SU-DHL-6 (cell line): ENCODE results near the gene INSR.

ENCODE experiments used
- H2AFZ ChIP-seq: fragments of 200-600 bp; sonication (generic); 2 replicates; pipeline ENCODE4 v1.6.1; 2014; ENCODE audit warnings: low read depth, mild to moderate bottlenecking, moderate library complexity, mixed read lengths, antibody characterized with exemption, low read length; ENCODE audit not compliant: severe bottlenecking
- H3F3A ChIP-seq: fragments of 200-600 bp; shearing (Covaris generic); 2 replicates; pipeline ENCODE4 v1.6.0; 2016; ENCODE audit warnings: antibody characterized with exemption, mild to moderate bottlenecking; ENCODE audit not compliant: insufficient read depth
- H3K27ac ChIP-seq: fragments of 200-600 bp; sonication (generic); 2 replicates; pipeline ENCODE4 v1.5.1; 2016; ENCODE audit warnings: low read depth, mild to moderate bottlenecking, low read length, moderate library complexity, mixed read lengths
- H3K27me3 ChIP-seq: fragments of 200-600 bp; sonication (generic), shearing (Covaris generic); 2 replicates; pipeline ENCODE4 v1.6.0; 2014; ENCODE audit warnings: mild to moderate bottlenecking, low read length
- H3K36me3 ChIP-seq: fragments of 200-600 bp; sonication (generic); 2 replicates; pipeline ENCODE4 v1.6.1; 2014; ENCODE audit warnings: mild to moderate bottlenecking, low read length, mixed read lengths
- H3K4me2 ChIP-seq: fragments of 300-600, 200-600 bp; shearing (Covaris generic), sonication (generic); 2 replicates; pipeline ENCODE4 v1.6.0; 2014; ENCODE audit warnings: low read length, low read depth, mild to moderate bottlenecking; ENCODE audit not compliant: poor library complexity, severe bottlenecking
- H3K4me3 ChIP-seq: fragments of 200-600 bp; sonication (generic); 2 replicates; pipeline ENCODE4 v1.5.1; 2014; ENCODE audit warnings: antibody characterized with exemption, low read length, mild to moderate bottlenecking, mixed read lengths; ENCODE audit not compliant: insufficient read depth, poor library complexity, severe bottlenecking
- H3K79me2 ChIP-seq: fragments of 200-600 bp; sonication (generic); 2 replicates; pipeline ENCODE4 v1.6.1; 2014; ENCODE audit warnings: mild to moderate bottlenecking, low read length, moderate library complexity; ENCODE audit not compliant: insufficient read depth
- H3K9ac ChIP-seq: fragments of 200-600 bp; sonication (generic); 2 replicates; pipeline ENCODE4 v1.7.0; 2014; ENCODE audit warnings: mild to moderate bottlenecking, low read length
- H3K9me2 ChIP-seq: fragments of 200-600 bp; sonication (generic); replicated peaks from 2 replicates; pipeline ENCODE4 v1.6.1; 2014; ENCODE audit warnings: low read length; ENCODE audit not compliant: insufficient read depth
- H3K9me3 ChIP-seq: fragments of 200-600 bp; sonication (generic); 2 replicates; pipeline ENCODE4 v1.6.1; 2014; ENCODE audit warnings: low read length, mixed read lengths; ENCODE audit not compliant: insufficient read depth
- H4K20me1 ChIP-seq: fragments of 200-600 bp; sonication (generic); 2 replicates; pipeline ENCODE4 v1.6.1; 2014; ENCODE audit warnings: low read depth, mild to moderate bottlenecking, antibody characterized with exemption, low read length, moderate library complexity, mixed read lengths
- CTCF ChIP-seq: fragments of 200-600 bp; sonication (generic); IDR thresholded peaks from one replicate; pipeline ENCODE4 v1.5.1; 2017; ENCODE audit warnings: antibody characterized with exemption, mild to moderate bottlenecking, low read length, moderate library complexity; ENCODE audit not compliant: insufficient read depth, poor library complexity, severe bottlenecking
- EZH2phosphoT487 ChIP-seq: fragments of 200-600 bp; sonication (generic), shearing (Covaris generic); conservative IDR thresholded peaks from 2 replicates; pipeline ENCODE4 v1.6.1; 2018; ENCODE audit warnings: mild to moderate bottlenecking, antibody characterized with exemption, low read length, moderate library complexity, mixed read lengths

The INSR gene

GRCh38 chr19:7170983-7171382 lies 123.2 kb downstream of the INSR start:
- peaks cover 18% of the 10 kb centered on the region for H3K36me3 ChIP-seq
- no peak for TF ChIP-seq CTCF
- H4K20me1 ChIP-seq: no peaks in the 10 kb centered on the region

GRCh38 chr19:7168941-7169340 lies 125.3 kb downstream of the INSR start:
- H2AFZ ChIP-seq: no peak overlapping the region
- H3K36me3 ChIP-seq: peaks cover 18% of the 10 kb centered on the region
- no peaks in the 10 kb centered on the region for H3K79me2 ChIP-seq
- no peak overlapping the region for H3K4me3 ChIP-seq
- no peaks in the 10 kb centered on the region for H4K20me1 ChIP-seq
- H3K9me3 ChIP-seq: no peaks in the 10 kb centered on the region
- H3F3A ChIP-seq: no peaks in the 10 kb centered on the region
- no peaks in the 10 kb centered on the region for H3K9me2 ChIP-seq
- TF ChIP-seq EZH2phosphoT487 (no peak), CTCF (no peak)
- no peak overlapping the region for H3K9ac ChIP-seq
- H3K27me3 ChIP-seq: no peaks in the 10 kb centered on the region
- no peak overlapping the region for H3K4me2 ChIP-seq
- H3K27ac ChIP-seq: no peak overlapping the region

More at GRCh38 chr19:7170983-7171382, 123.2 kb downstream of the INSR start:
- Histone ChIP-seq H3K9me2 (no peaks in the 10 kb centered on the region), H2AFZ (no peak overlapping the region), H3K79me2 (no peaks in the 10 kb centered on the region), H3K4me2 (no peak overlapping the region), H3K4me3 (no peak overlapping the region), H3F3A (no peaks in the 10 kb centered on the region), H3K9ac (no peak overlapping the region), H3K27ac (no peak overlapping the region), H3K27me3 (no peaks in the 10 kb centered on the region), H3K9me3 (no peaks in the 10 kb centered on the region)

- H4K20me1 ChIP-seq: no peaks in the 10 kb centered on the region
- H3K9me3 ChIP-seq: no peaks in the 10 kb centered on the region
- no peaks in the 10 kb centered on the region for H3K27me3 ChIP-seq
- no peak overlapping the region for H2AFZ ChIP-seq
- no peak for TF ChIP-seq CTCF
- no peak for TF ChIP-seq EZH2phosphoT487
- no peaks in the 10 kb centered on the region for H3K79me2 ChIP-seq
- peaks cover 11% of the 10 kb centered on the region; the same call in 1 of the 2 replicates for H3K36me3 ChIP-seq
- no peaks in the 10 kb centered on the region for H3K9me2 ChIP-seq
- no peak overlapping the region for H3K9ac ChIP-seq
- no peak overlapping the region for H3K4me3 ChIP-seq
- H3K27ac ChIP-seq: no peak overlapping the region
- H3F3A ChIP-seq: no peaks in the 10 kb centered on the region
- H3K4me2 ChIP-seq: no peak overlapping the region
These were observed 132.9 kb downstream of the INSR start for GRCh38 chr19:7161292-7161691.
